Measurements from ENCODE around the gene WDR26.

WDR26 gene

GRCh38 chr1:224387943-224388342 is 46.7 kb downstream of the WDR26 start:
- TF ChIP-seq CTCF (IDR thresholded peaks at IDR 0.05; ENCODE audit: low read depth, low read length) = no peak
- DNase-seq (ENCODE audit: extremely low read depth, low read depth) = no peak

DNA sequence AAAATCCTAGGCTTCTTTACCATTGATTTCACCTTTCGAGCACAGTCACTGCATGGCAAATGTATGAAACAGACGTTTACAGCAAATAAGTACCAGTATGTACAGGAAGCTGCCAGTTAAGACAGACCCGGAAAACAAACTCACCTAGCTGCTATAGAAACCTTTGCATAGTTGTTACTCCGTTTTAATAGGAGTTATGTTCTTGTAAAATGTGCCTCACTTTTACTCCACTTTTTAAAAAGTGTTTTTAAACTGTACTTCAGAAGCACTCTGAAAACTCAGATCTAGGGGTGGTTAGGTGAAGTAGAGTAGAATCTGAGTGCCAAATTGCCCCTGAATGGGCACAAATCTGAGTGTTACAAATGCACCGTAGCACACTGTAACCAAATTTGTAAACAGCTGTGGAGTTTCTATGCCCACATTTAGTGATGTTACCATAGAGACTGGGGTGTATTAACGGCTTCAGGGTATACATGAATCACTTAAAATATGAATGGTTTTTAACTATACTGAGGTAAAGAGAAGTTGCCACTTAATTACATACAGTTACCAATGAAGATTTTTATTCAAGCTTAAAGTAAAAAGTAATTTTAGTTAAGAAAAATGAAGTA is 47.2 kb downstream of the WDR26 start:
- DNase-seq (ENCODE audit: extremely low read depth, low read depth) = no peak
- no peak for TF ChIP-seq CTCF (IDR thresholded peaks at IDR 0.05; ENCODE audit: low read depth, low read length)

- no peak for TF ChIP-seq CTCF (IDR thresholded peaks at IDR 0.05; ENCODE audit: low read depth, low read length)
- DNase-seq (ENCODE audit: extremely low read depth, low read depth) = no peak
Observed at GRCh38 chr1:224383218-224383617, 51.4 kb downstream of the WDR26 start.

- DNase-seq (ENCODE audit: extremely low read depth, low read depth) = no peak
- TF ChIP-seq CTCF (IDR thresholded peaks at IDR 0.05; ENCODE audit: low read depth, low read length) = no peak
Observed at GRCh38 chr1:224381880-224382548, 52.6 kb downstream of the WDR26 start.

GRCh38 chr1:224380003-224380402 is 54.6 kb downstream of the WDR26 start:
- TF ChIP-seq CTCF (IDR thresholded peaks at IDR 0.05; ENCODE audit: low read depth, low read length) = no peak
- DNase-seq (ENCODE audit: extremely low read depth, low read depth) = no peak

GRCh38 chr1:224378855-224379631 is 55.6 kb downstream of the WDR26 start:
- DNase-seq (ENCODE audit: extremely low read depth, low read depth) = no peak
- no peak for TF ChIP-seq CTCF (IDR thresholded peaks at IDR 0.05; ENCODE audit: low read depth, low read length)

GRCh38 chr1:224377676-224378006 is 57.0 kb downstream of the WDR26 start:
- no peak for TF ChIP-seq CTCF (IDR thresholded peaks at IDR 0.05; ENCODE audit: low read depth, low read length)
- DNase-seq (ENCODE audit: extremely low read depth, low read depth) = no peak

Measured in AG09319 (cell line).